HL-60/S4 treated with retinoic acid at 250 ng/mL for 4 days and 3 days (cell line): ENCODE data around the gene CENPF.
"Not testable (repeated sequence)": the region's sequence is repeated elsewhere in the genome, so short reads cannot be mapped to it uniquely, and the experiment has no call there.

Experiments used
- in situ Hi-C: fragments of 300-500 bp; cut with MboI; formaldehyde crosslinking; loops from 2 replicates; pipeline ENCODE4 v1.7.0; 2022; ENCODE audit warnings: low sequenced_read_pairs

Gene CENPF

GRCh38 chr1:214583824-214584554 lies 19.0 kb upstream of the CENPF start:
- in situ Hi-C loops = loop anchor here (10.0 kb wide), 1 partner anchor 249 kb away; no protein-coding TSS in a partner anchor

- in situ Hi-C loops = loop anchor here (10.0 kb wide), 1 partner anchor 250 kb away; no protein-coding TSS in a partner anchor
Observed at GRCh38 chr1:214584805-214585766, 17.9 kb upstream of the CENPF start.

- in situ Hi-C loops = loop anchor here (10.0 kb wide), 1 partner anchor 252 kb away; no protein-coding TSS in a partner anchor
Observed at GRCh38 chr1:214586621-214587020, 16.4 kb upstream of the CENPF start.

GRCh38 chr1:214587165-214587564 lies 15.8 kb upstream of the CENPF start:
- in situ Hi-C loops = loop anchor here (10.0 kb wide), 1 partner anchor 252 kb away; no protein-coding TSS in a partner anchor

GRCh38 chr1:214588963-214589597 lies 13.9 kb upstream of the CENPF start:
- in situ Hi-C loops = loop anchor here (10.0 kb wide), 1 partner anchor 254 kb away; no protein-coding TSS in a partner anchor

GRCh38 chr1:214590696-214591095 lies 12.3 kb upstream of the CENPF start:
- in situ Hi-C loops = no loop called here

- in situ Hi-C loops = not testable (repeated sequence)
Observed at GRCh38 chr1:214591918-214592317, 11.1 kb upstream of the CENPF start.

GRCh38 chr1:214593158-214593557 lies 9.8 kb upstream of the CENPF start:
- in situ Hi-C loops = no loop called here

GRCh38 chr1:214603819-214604252 lies 841 bp downstream of the CENPF start:
- in situ Hi-C loops = no loop called here

GRCh38 chr1:214604523-214604922 lies 1.5 kb downstream of the CENPF start:
- in situ Hi-C loops = no loop called here

- in situ Hi-C loops = not testable (repeated sequence)
Observed at GRCh38 chr1:214605484-214605883, 2.5 kb downstream of the CENPF start.

- in situ Hi-C loops = not testable (repeated sequence)
Observed at GRCh38 chr1:214605933-214606925, 3.2 kb downstream of the CENPF start.

GRCh38 chr1:214607492-214608215 lies 4.7 kb downstream of the CENPF start:
- in situ Hi-C loops = not testable (repeated sequence)

GRCh38 chr1:214608216-214608783 lies 5.3 kb downstream of the CENPF start:
- in situ Hi-C loops = not testable (repeated sequence)

- in situ Hi-C loops = not testable (repeated sequence)
Observed at GRCh38 chr1:214608817-214609216, 5.8 kb downstream of the CENPF start.

GRCh38 chr1:214609692-214610091 lies 6.7 kb downstream of the CENPF start:
- in situ Hi-C loops = no loop called here

- in situ Hi-C loops = not testable (repeated sequence)
Observed at GRCh38 chr1:214610136-214610535, 7.1 kb downstream of the CENPF start.

- in situ Hi-C loops = no loop called here
Observed at GRCh38 chr1:214615109-214615508, 12.1 kb downstream of the CENPF start.

- in situ Hi-C loops = no loop called here
Observed at GRCh38 chr1:214615871-214616270, 12.9 kb downstream of the CENPF start.
